ENCODE results near the gene ZW10.

The ZW10 gene

GRCh38 chr11:113698515-113698914, 75.0 kb downstream of the ZW10 start:
- DNase-seq (ENCODE audit: low read depth in 2 of 2): no peak

- DNase-seq (ENCODE audit: low read depth in 2 of 2): no peak
Observed at GRCh38 chr11:113697756-113698407, 75.6 kb downstream of the ZW10 start.

GRCh38 chr11:113697111-113697510, 76.4 kb downstream of the ZW10 start:
- DNase-seq (ENCODE audit: low read depth in 2 of 2): no peak

- no peak for DNase-seq (ENCODE audit: low read depth in 2 of 2)
Observed at GRCh38 chr11:113695207-113695606, 78.3 kb downstream of the ZW10 start.

GRCh38 chr11:113694390-113694789, 79.1 kb downstream of the ZW10 start:
- no peak for DNase-seq (ENCODE audit: low read depth in 2 of 2)

- no peak for DNase-seq (ENCODE audit: low read depth in 2 of 2)
Observed at GRCh38 chr11:113693030-113693429, 80.5 kb downstream of the ZW10 start.

- no peak for DNase-seq (ENCODE audit: low read depth in 2 of 2)
Observed at GRCh38 chr11:113690619-113691569, 82.6 kb downstream of the ZW10 start.

- DNase-seq (ENCODE audit: low read depth in 2 of 2): no peak
Observed at GRCh38 chr11:113689768-113690618, 83.5 kb downstream of the ZW10 start.

GRCh38 chr11:113685654-113686359, 87.7 kb downstream of the ZW10 start:
- no peak for DNase-seq (ENCODE audit: low read depth in 2 of 2)

- DNase-seq (ENCODE audit: low read depth in 2 of 2): peak in 1 of 2 experiments; percentile 34
Observed at GRCh38 chr11:113684496-113684895, 89.0 kb downstream of the ZW10 start.

- DNase-seq (ENCODE audit: low read depth in 2 of 2): no peak
Observed at GRCh38 chr11:113683481-113684046, 89.9 kb downstream of the ZW10 start.
